Stimulated activated CD4-positive, alpha-beta T cell treated with anti-CD3 and anti-CD28 coated beads, Interleukin-2, amount 100 ng/mL, for 48 hours (primary cell): ENCODE measurements around the gene TNFAIP8.

Experiments
- DNase-seq, 2 donors: peaks; one replicate each; pipeline ENCODE4 v3.0.0-alpha.2; 2020

Gene TNFAIP8

GRCh38 chr5:119330367-119331183 is 25.2 kb upstream of the TNFAIP8 start:
- no peak for DNase-seq

- DNase-seq, result no peak
Measured at GRCh38 chr5:119331566-119332095, 24.2 kb upstream of the TNFAIP8 start.

- no peak for DNase-seq
Measured at GRCh38 chr5:119332208-119332607, 23.6 kb upstream of the TNFAIP8 start.

- no peak for DNase-seq
Measured at GRCh38 chr5:119332978-119333401, 22.8 kb upstream of the TNFAIP8 start.

DNA sequence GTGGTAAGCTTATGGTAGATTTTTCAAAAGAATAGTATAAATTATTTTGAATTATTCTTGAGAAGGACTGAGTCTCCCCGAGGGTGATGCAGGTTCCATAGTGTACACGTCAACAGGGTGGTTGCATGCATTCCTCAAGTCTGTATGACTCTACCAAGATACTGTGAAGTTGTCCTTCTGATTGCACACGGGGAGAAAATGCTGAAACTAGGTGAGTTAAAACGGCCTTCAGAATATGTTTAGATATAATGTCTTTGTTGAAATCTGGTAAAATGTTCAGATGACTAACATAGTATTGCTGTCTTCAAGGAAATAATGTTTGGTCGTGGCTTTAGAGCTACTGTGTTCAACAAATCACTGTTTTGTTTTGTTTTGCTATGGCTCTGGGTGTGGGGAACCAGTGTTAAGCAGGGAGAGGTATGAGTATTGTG is 22.4 kb upstream of the TNFAIP8 start:
- DNase-seq, result no peak

- DNase-seq, result no peak
Measured at GRCh38 chr5:119335261-119335677, 20.6 kb upstream of the TNFAIP8 start.

DNA sequence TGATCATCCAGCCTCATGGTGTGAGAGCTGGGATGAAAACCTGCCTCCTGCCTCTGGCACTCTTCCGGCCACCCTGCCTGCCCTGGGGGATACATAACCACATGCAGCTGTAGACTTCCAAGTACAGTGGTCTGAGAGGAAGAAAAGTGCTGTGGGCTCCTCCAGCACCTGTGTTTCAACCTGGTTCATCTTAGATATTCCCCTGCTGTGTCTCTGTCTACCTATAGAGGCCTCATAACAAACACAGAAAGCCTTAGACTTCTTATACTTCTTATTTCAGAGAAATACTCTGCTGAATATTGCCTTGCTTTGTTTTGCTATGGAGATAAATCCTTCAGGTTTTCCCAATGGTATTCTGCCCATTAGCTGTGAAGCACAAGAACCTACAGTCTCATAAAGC is 19.6 kb upstream of the TNFAIP8 start:
- no peak for DNase-seq

DNA sequence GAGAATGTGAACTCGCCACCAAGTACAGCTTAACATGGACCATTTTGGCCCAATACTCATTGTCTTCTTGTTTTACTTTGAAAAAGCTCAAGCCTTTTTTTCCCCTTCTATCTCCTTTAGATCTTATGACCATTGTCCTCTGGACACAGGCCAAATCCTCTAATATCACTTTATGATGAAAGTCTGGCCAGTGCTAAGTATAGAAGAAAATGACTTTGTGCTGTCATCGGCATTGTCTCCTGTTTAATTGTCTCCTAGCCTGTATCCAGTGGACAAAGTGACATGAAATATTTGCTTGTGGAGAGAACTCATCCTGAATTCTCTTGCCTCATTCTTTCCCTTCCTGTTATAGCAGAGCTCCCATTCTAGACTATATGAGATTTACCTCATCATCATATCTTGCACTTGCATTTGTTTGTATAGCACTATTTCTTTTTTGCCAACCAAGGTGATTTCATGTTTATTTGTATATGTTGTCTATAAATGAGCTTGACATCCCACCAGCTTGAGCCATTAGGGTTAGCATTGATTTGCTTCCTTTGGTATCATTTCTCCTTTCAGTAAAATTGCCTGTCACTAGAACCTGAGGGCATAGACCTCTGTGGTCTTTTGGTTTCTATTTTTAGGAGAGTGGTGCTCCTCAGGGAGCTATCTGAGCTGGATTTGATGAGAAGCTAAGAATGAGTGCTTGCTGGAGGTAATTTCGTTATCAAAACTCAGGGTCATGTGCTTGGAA is 18.8 kb upstream of the TNFAIP8 start:
- DNase-seq, result no peak

GRCh38 chr5:119338326-119338946 is 17.4 kb upstream of the TNFAIP8 start:
- no peak for DNase-seq

GRCh38 chr5:119339344-119339743 is 16.5 kb upstream of the TNFAIP8 start:
- no peak for DNase-seq

- no peak for DNase-seq
Measured at GRCh38 chr5:119339965-119340364, 15.9 kb upstream of the TNFAIP8 start.

DNA sequence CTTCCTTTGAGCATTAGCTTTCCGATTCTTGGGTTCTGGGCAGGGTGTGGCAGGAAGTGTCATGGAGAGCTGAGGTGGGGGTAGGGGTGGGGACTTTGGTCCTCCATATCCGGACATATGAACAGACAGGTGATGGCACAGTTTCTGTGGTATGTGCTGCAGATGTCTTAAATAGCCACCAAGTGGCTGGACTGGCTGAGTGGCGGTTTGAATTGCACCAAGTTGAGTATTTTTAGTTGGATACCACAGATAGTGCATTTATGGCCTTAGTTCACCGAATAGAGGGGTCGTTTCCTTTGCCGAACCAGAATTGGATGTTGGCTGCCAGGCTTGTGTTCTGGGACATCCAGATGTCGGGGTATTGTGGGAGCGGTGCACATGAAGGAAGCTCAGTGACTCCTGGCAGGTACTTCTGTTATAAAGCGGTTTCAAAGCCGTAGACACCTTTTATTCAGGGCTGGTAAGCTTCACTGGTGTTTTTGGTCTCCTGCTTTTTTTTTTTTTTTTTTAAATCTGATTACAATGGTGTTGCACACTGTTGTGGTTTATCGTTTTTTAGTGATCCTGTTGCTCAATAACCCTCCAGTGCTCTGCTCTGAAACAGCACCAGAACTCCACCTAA is 15.1 kb upstream of the TNFAIP8 start:
- DNase-seq, result no peak

GRCh38 chr5:119341452-119342349 is 14.1 kb upstream of the TNFAIP8 start:
- DNase-seq, result no peak

GRCh38 chr5:119342406-119342805 is 13.4 kb upstream of the TNFAIP8 start:
- no peak for DNase-seq

DNA sequence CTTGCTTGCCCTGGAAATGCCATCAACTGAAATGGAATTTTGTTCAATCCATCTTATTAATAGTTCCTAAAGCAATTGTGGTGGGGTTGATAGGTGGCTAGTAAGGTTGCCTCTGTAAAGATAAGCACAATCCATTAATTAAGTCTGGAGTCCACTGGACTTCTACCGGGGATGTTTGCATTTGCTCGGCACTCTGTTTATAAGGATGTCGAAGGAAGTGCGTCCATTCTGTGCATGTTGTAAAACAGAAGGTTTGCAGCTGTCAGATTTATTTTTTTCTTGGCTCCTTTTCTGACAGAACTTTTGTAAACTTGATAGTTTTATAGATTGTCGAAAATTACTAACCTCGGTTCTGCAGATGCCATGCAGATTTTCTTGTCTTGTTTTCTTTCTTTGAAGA is 12.8 kb upstream of the TNFAIP8 start:
- no peak for DNase-seq

- no peak for DNase-seq
Measured at GRCh38 chr5:119343766-119344165, 12.1 kb upstream of the TNFAIP8 start.

DNA sequence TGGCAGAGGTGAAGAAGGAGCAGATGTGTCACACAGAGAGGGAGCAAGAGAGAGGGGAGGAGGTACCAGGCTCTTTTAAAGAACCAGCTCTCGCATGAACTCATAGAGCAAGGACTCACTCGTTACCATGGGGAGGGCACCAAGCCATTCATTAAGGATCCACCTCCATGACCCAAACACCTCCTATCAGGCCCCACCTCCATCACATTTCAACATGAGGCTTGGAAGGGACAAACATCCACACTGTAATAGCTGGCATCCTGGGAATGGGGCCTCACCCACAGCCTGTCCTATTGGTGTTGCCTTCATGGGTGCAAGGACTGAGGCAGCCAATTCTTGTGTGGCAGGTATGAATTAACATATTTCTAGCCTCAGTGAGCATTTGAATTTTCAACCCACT is 11.6 kb upstream of the TNFAIP8 start:
- no peak for DNase-seq

GRCh38 chr5:119345861-119346260 is 10.0 kb upstream of the TNFAIP8 start:
- no peak for DNase-seq

DNA sequence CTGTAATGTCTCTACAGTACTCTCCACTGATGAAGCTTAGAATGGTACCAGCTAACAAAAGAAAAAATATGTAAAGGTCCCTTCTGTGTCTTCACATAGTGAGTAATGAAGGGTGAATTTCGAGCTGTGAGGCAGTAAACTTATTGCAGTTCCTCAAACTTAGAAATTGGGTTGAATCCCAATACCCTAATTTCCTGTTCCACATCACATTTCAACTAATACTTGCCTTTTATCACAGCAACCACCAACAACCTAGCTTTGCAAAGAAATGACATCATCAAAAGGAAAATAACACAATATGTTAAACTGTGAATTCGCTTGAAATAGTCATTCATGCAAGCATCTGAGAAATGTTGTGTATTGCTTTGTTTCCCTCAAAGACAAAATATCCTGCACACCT is 9.4 kb upstream of the TNFAIP8 start:
- no peak for DNase-seq

GRCh38 chr5:119347574-119347973 is 8.2 kb upstream of the TNFAIP8 start:
- no peak for DNase-seq

GRCh38 chr5:119347991-119348390 is 7.8 kb upstream of the TNFAIP8 start:
- no peak for DNase-seq

GRCh38 chr5:119353213-119353612 is 2.6 kb upstream of the TNFAIP8 start:
- no peak for DNase-seq
